ENCODE results near the gene FABP6. TPM values are rescaled to one million over a fixed set of nuclear protein-coding genes. Genes with fewer than 3 reads are reported as not detected.
A peak's percentile ranks its signal among the peaks of the same experiment; 100 is the strongest.

FABP6 gene
- total and polyA plus RNA-seq, 9 of the 15 experiments (the other 6 are each of a cell fraction or from before 2014, with no cell fraction given): 0.11 to 0.33 (median 0.21) TPM; not detected in 4

GRCh38 chr5:160199410-160199911 is 29.8 kb upstream of the FABP6 start (continued):
- TF ChIP-seq HOMEZ (CRISPR knock-in tag; IDR thresholded peaks at IDR 0.05) (no peak), RAD21 (CRISPR knock-in tag; conservative IDR thresholded peaks at IDR 0.05 in 1 of 2, IDR thresholded peaks at IDR 0.05 in 1 of 2) (peak; percentile 92 to 94), TSC22D4 (tag; IDR thresholded peaks at IDR 0.05) (no peak), FOSL1 (tag; conservative IDR thresholded peaks at IDR 0.05) (no peak), ZFP91 (CRISPR knock-in tag; IDR thresholded peaks at IDR 0.05) (no peak), EP400 (IDR thresholded peaks at IDR 0.05) (no peak), THAP7 (CRISPR knock-in tag; IDR thresholded peaks at IDR 0.05) (no peak), ID3 (CRISPR knock-in tag; IDR thresholded peaks at IDR 0.05) (no peak), ID3 (tag; IDR thresholded peaks at IDR 0.05) (no peak), SMARCE1 (IDR thresholded peaks at IDR 0.05) (no peak), MEF2D (tag; conservative IDR thresholded peaks at IDR 0.05; ENCODE audit: low read depth) (no peak)

Measured in K562 (cell line).